ENCODE data around the gene BEND6. TPM values are rescaled to one million over a fixed set of nuclear protein-coding genes. Genes with fewer than 3 reads are reported as not detected.

The BEND6 gene
- total RNA-seq, 1 experiment from 2014 or later = 1.8 TPM

GRCh38 chr6:56949925-56950495 lies 4.9 kb upstream of the BEND6 start:
- no TSS peak for BruUV-seq (replicated peaks)
- H3K4me3 Mint-ChIP-seq (ENCODE audit: low read depth, unreplicated experiment) = no peak overlapping the region
- TF ChIP-seq CTCF (IDR thresholded peaks at IDR 0.05; ENCODE audit: unreplicated experiment) = no peak
- DNase-seq = no peak
- H3K36me3 Mint-ChIP-seq (ENCODE audit: insufficient read depth, unreplicated experiment) = peaks cover 12% of the 10 kb centered on the region
- no peaks in the 10 kb centered on the region for H3K4me1 Mint-ChIP-seq (ENCODE audit: low read depth, unreplicated experiment)
- no peaks in the 10 kb centered on the region for H3K27me3 Mint-ChIP-seq (ENCODE audit: unreplicated experiment)
- no peaks in the 10 kb centered on the region for H3K9me3 Mint-ChIP-seq (ENCODE audit: low read depth, unreplicated experiment)
- no peak overlapping the region for H3K27ac Mint-ChIP-seq (ENCODE audit: unreplicated experiment)
- intact Hi-C loops (cut with micrococcal nuclease; ENCODE audit: unreplicated experiment) = loop anchor here (10.0 kb wide), 1 partner anchor 365 kb away; the partner anchor contains the start of gene PRIM2
- CTCF ChIA-PET = no interaction called here

DNA sequence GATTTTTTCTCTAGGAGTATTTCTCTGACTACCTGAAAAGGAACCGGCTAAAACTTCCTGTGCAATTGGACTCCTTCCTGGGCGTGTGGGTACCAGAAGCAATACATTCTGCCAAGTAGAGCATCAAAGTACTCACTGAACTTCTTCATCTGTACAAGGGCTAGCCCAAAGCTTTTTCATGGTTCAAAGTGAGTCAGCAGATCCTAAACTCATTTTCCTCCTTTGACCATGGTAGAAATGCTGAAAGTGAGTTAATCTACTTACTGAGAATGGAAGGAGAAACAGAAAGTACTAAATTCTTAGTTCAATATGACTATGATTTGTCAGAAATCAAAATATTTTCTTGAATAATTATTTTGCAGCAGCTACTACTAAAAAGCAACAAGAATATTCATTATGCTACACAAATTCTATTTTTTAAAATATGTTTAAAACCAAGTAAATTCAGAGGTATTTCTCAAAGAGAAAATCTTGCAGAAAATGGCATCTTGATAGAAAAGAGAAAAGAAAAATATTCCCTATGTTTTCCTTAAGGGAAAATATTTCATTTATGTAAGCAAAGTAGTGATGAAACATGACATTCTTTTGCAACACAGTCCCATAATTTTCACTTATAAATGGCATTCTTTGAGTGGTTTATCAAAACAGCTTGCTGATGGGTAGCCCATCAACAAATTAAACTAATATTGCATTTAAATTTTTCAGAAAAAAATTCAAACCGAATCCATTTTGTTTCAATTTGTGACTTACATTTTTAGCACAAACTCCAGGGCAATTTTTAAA lies 3.7 kb upstream of the BEND6 start:
- H3K9me3 Mint-ChIP-seq (ENCODE audit: low read depth, unreplicated experiment) = no peaks in the 10 kb centered on the region
- no peak for DNase-seq
- CTCF ChIA-PET = no interaction called here
- BruUV-seq (replicated peaks) = no TSS peak
- H3K27me3 Mint-ChIP-seq (ENCODE audit: unreplicated experiment) = no peaks in the 10 kb centered on the region
- H3K27ac Mint-ChIP-seq (ENCODE audit: unreplicated experiment) = no peak overlapping the region
- H3K36me3 Mint-ChIP-seq (ENCODE audit: insufficient read depth, unreplicated experiment) = peaks cover 21% of the 10 kb centered on the region
- H3K4me1 Mint-ChIP-seq (ENCODE audit: low read depth, unreplicated experiment) = no peaks in the 10 kb centered on the region
- no peak overlapping the region for H3K4me3 Mint-ChIP-seq (ENCODE audit: low read depth, unreplicated experiment)
- intact Hi-C loops (cut with micrococcal nuclease; ENCODE audit: unreplicated experiment) = loop anchor here (10.0 kb wide), 1 partner anchor 364 kb away; the partner anchor contains the start of gene PRIM2
- TF ChIP-seq CTCF (IDR thresholded peaks at IDR 0.05; ENCODE audit: unreplicated experiment) = no peak

DNA sequence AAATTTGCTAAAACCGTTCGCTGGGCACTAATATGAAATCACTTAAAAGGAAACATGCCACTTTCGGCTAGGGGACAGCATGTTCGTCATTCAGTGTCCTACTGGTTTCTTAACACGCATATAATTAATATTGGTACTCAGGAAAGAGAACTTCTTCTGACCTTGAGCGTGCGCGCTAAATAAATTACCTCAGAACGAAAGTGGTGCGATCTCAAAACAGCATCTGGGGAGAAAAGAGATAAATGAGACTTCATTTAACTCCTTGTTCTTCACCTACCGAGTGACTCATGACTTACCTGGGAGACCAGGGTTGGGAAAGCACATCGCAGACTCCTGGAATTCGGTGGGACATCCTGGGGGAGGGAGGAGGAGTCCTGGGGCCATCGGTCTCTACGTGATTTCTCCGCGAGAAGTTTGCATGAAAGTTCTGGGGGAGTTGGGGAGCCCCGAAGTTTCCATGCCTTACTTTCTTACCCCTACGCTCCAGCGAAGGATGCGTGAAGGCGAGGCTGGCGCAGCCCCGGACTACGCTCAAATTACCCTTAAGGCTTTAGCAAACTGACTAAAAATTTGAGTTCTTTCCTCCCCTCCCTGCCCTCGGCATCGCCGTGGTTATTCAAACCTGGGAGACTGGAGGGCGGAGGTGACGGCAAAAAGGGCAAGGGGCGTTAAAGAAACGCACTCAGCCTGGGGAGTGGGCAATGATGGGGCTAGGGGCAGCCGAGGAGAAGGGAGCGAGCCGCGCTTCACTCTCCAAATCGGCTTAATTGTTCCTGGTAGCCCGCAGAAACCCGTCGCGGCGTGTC lies 1.1 kb upstream of the BEND6 start:
- Mint-ChIP-seq H3K9me3 (ENCODE audit: low read depth, unreplicated experiment) (no peaks in the 10 kb centered on the region), H3K4me3 (ENCODE audit: low read depth, unreplicated experiment) (peak overlapping the region; percentile 90), H3K4me1 (ENCODE audit: low read depth, unreplicated experiment) (no peaks in the 10 kb centered on the region), H3K36me3 (ENCODE audit: insufficient read depth, unreplicated experiment) (peaks cover 21% of the 10 kb centered on the region), H3K27ac (ENCODE audit: unreplicated experiment) (peak overlapping the region; percentile 92), H3K27me3 (ENCODE audit: unreplicated experiment) (no peaks in the 10 kb centered on the region)
- TF ChIP-seq CTCF (IDR thresholded peaks at IDR 0.05; ENCODE audit: unreplicated experiment) = no peak
- intact Hi-C loops (cut with micrococcal nuclease; ENCODE audit: unreplicated experiment) = loop anchor here (10.0 kb wide), 1 partner anchor 361 kb away; the partner anchor contains the start of gene PRIM2
- no TSS peak for BruUV-seq (replicated peaks)
- CTCF ChIA-PET = interaction anchor here (1.6 kb wide), 1 partner anchor 49 kb away, joined by 21 read pairs; no protein-coding TSS in a partner anchor
- DNase-seq = no peak

Measured in Calu3 (cell line).